ENCODE results near the gene TTC13.

Gene TTC13

GRCh38 chr1:230940848-230941247 lies 37.8 kb downstream of the TTC13 start:
- DNase-seq = no peak

GRCh38 chr1:230939806-230940489 lies 38.7 kb downstream of the TTC13 start:
- DNase-seq = no peak

- DNase-seq = no peak
These were observed 39.7 kb downstream of the TTC13 start for GRCh38 chr1:230938924-230939368.

- no peak for DNase-seq
These were observed 41.3 kb downstream of the TTC13 start for GRCh38 chr1:230937371-230937770.

GRCh38 chr1:230936475-230936874 lies 42.2 kb downstream of the TTC13 start:
- DNase-seq = no peak

- no peak for DNase-seq
These were observed 42.8 kb downstream of the TTC13 start for GRCh38 chr1:230935852-230936251.

- DNase-seq = no peak
These were observed 47.7 kb downstream of the TTC13 start for GRCh38 chr1:230930986-230931385.

GRCh38 chr1:230926182-230926581 lies 52.5 kb downstream of the TTC13 start:
- no peak for DNase-seq

- DNase-seq = no peak
These were observed 53.1 kb downstream of the TTC13 start for GRCh38 chr1:230925608-230926007.

GRCh38 chr1:230923176-230923575 lies 55.5 kb downstream of the TTC13 start:
- no peak for DNase-seq

GRCh38 chr1:230922620-230923019 lies 56.0 kb downstream of the TTC13 start:
- DNase-seq = no peak

- DNase-seq = no peak
These were observed 59.5 kb downstream of the TTC13 start for GRCh38 chr1:230919207-230919606.

GRCh38 chr1:230917284-230918135 lies 61.2 kb downstream of the TTC13 start:
- peak; percentile 47 for DNase-seq

- DNase-seq = no peak
These were observed 61.9 kb downstream of the TTC13 start for GRCh38 chr1:230916587-230917283.

- no peak for DNase-seq
These were observed 63.6 kb downstream of the TTC13 start for GRCh38 chr1:230915078-230915477.

- DNase-seq = no peak
These were observed 65.2 kb downstream of the TTC13 start for GRCh38 chr1:230913496-230913895.

- no peak for DNase-seq
These were observed 67.9 kb downstream of the TTC13 start for GRCh38 chr1:230910755-230911117.

GRCh38 chr1:230909974-230910754 lies 68.5 kb downstream of the TTC13 start:
- DNase-seq = no peak

GRCh38 chr1:230907472-230908205 lies 71.0 kb downstream of the TTC13 start:
- DNase-seq = no peak

GRCh38 chr1:230906226-230906625 lies 72.4 kb downstream of the TTC13 start:
- DNase-seq = no peak

GRCh38 chr1:230905733-230906132 lies 72.9 kb downstream of the TTC13 start:
- DNase-seq = no peak

GRCh38 chr1:230902349-230902923 lies 76.2 kb downstream of the TTC13 start:
- DNase-seq = no peak

All from MV-4-11 (cell line).